Cerebellar cortex (tissue), 1 donor: ENCODE results near the gene NAMPT.
A peak's percentile ranks its signal among the peaks of the same experiment; 100 is the strongest.
"Not testable (repeated sequence)": the region's sequence is repeated elsewhere in the genome, so short reads cannot be mapped to it uniquely, and the experiment has no call there.

Source experiments
- DNase-seq: peaks from one replicate; pipeline ENCODE4 v3.0.0-alpha.2; 2015; ENCODE audit warnings: low spot score

Gene NAMPT

GRCh38 chr7:106304568-106304967 is 19.8 kb upstream of the NAMPT start:
- DNase-seq, result no peak

DNA sequence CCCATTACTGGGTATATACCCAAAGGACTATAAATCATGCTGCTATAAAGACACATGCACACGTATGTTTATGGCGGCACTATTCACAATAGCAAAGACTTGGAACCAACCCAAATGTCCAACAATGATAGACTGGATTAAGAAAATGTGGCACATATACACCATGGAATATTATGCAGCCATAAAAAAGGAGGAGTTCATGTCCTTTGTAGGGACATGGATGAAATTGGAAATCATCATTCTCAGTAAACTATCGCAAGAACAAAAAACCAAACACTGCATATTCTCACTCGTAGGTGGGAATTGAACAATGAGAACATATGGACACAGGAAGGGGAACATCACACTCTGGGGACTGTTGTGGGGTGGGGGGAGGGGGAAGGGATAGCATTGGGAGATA is 13.8 kb upstream of the NAMPT start:
- DNase-seq, result not testable (repeated sequence)

GRCh38 chr7:106298155-106298554 is 13.4 kb upstream of the NAMPT start:
- DNase-seq, result not testable (repeated sequence)

GRCh38 chr7:106294334-106294733 is 9.6 kb upstream of the NAMPT start:
- DNase-seq, result no peak

GRCh38 chr7:106291247-106291646 is 6.5 kb upstream of the NAMPT start:
- no peak for DNase-seq

DNA sequence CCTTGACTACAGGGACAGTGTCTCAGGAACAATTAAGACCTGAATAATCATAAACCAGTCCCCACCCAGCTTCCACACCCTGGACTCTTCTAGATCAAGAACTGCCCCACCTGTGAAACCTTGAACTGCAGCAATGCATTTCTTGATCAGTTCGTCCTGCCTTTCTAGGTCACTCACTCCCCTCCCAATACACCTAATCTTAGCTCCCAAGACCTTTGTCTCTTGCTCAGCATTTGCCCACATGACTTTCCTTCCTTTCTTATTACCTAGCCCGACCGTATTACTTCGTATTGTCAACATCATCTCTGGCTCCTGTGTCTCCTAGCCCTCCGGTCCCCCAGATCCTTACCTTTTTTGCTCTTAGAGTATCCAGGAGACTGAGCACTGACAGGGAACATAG is 5.5 kb upstream of the NAMPT start:
- no peak for DNase-seq

DNA sequence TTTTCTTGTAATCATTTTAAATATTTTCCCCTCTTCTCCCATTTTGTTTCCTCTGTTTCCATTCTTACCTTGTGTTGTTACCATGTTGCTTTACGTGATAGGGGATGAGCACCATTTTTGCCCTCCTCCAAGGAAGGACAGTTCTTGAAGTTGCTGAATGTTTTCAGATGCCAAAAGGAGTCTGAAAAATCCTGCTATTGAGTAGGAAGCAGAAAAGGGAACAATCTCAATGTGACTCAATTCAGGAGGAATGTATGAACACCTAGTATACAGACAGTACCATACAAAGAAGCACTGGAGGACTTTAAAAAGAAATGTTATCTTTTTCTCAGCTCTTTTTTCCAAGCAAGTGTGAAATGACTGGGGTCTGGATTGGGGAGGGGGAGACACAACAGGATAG is 5.1 kb upstream of the NAMPT start:
- no peak for DNase-seq

DNA sequence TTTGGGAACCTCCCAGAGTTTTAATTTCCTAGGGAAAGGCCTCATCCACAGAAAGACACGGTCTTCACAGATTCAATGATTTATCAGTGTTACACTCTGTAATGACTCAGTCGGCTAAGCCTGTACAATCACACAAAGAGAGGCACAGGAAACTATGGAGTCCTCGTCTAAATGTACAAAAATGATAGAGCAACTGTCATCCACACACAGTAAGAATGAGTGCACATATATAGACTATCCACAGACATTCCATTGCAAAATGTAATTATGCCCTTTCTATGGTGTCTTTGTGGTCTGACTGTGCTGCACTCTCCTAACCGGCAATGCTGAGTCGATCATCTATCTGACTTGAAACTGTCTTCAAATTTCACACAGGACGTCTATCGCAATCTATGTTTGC is 3.5 kb upstream of the NAMPT start:
- no peak for DNase-seq

GRCh38 chr7:106287786-106288185 is 3.0 kb upstream of the NAMPT start:
- DNase-seq, result no peak

GRCh38 chr7:106285855-106286492 is 1.2 kb upstream of the NAMPT start:
- no peak for DNase-seq

- peak; percentile 96 for DNase-seq
These were observed 470 bp upstream of the NAMPT start for GRCh38 chr7:106285051-106285854.

- DNase-seq, result peak; percentile 61
These were observed 711 bp downstream of the NAMPT start for GRCh38 chr7:106283831-106284713.

- DNase-seq, result no peak
These were observed 1.3 kb downstream of the NAMPT start for GRCh38 chr7:106283501-106283830.

- no peak for DNase-seq
These were observed 1.9 kb downstream of the NAMPT start for GRCh38 chr7:106282852-106283251.

- no peak for DNase-seq
These were observed 2.4 kb downstream of the NAMPT start for GRCh38 chr7:106282390-106282789.

- no peak for DNase-seq
These were observed 3.0 kb downstream of the NAMPT start for GRCh38 chr7:106281585-106282318.

GRCh38 chr7:106281127-106281526 is 3.7 kb downstream of the NAMPT start:
- DNase-seq, result no peak

GRCh38 chr7:106279425-106280197 is 5.2 kb downstream of the NAMPT start:
- DNase-seq, result no peak

GRCh38 chr7:106278695-106279094 is 6.1 kb downstream of the NAMPT start:
- no peak for DNase-seq

GRCh38 chr7:106277976-106278375 is 6.8 kb downstream of the NAMPT start:
- no peak for DNase-seq

DNA sequence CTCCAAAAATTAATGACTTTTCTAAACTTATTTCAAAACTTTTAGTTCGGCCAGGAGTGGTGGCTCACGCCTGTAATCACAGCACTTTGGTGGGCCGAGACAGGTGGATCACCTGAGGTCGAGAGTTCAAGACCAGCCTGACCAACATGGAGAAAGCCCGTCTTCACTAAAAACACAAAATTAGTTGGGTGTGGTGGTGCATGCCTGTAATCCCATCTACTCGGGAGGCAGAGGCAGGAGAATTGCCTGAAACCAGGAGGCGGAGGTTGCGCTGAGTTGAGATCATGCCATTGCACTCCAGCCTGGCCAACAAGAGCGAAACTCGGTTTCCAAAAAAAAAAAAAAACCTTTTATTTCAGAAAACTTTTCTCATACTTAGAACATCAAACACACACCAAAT is 8.3 kb downstream of the NAMPT start:
- DNase-seq, result no peak
